ENCODE results near the gene ETS1. TPM values are rescaled to one million over a fixed set of nuclear protein-coding genes. Genes with fewer than 3 reads are reported as not detected.

Gene ETS1
- polyA plus RNA-seq, 1 donor (not counting 4 experiments of a cell fraction or from before 2014, with no cell fraction given), result 41.0 TPM

DNA sequence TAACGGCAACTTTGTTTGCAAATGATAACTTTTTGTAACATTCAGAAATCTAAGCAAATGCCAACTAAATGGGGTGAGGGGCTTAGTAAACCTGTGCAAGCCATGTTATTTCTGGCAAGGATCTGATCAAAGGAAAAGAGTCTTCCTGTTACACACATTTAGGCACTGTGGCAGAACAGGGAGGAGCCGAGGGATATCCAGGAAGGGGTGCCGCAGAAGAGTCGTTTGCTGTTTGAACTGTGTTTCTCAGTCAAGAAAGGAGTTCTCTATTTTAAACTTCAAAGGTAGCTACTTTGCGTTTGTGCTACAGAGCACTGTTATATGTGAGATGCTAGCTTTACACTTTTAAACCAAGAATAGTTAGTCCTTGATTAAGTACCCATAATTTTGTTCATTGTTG, 175.5 kb downstream of the ETS1 start:
- Histone ChIP-seq H4K20me1 (ENCODE audit: control insufficient read depth, extremely low read depth, insufficient read depth, low read length) (no peaks in the 10 kb centered on the region), H2AFZ (ENCODE audit: control insufficient read depth, low read length) (no peak overlapping the region), H3K4me3 (ENCODE audit: control insufficient read depth in 2 of 3, extremely low read depth in 1 of 3, insufficient read depth in 2 of 3, low read depth in 1 of 3, low read length in 3 of 3) (no peak overlapping the region), H3K9me3 (ENCODE audit: control insufficient read depth, low read depth, low read length) (no peaks in the 10 kb centered on the region), H3K4me2 (ENCODE audit: control insufficient read depth, extremely low read depth, insufficient read depth, low read depth, low read length) (no peak overlapping the region), H3K4me1 (ENCODE audit: control insufficient read depth, extremely low read depth, insufficient read depth, low read length) (peaks cover 13% of the 10 kb centered on the region), H3K36me3 (ENCODE audit: control insufficient read depth in 2 of 2, extremely low read depth in 1 of 2, insufficient read depth in 2 of 2, low read length in 2 of 2) (no peaks in the 10 kb centered on the region), H3K27ac (ENCODE audit: control insufficient read depth, insufficient read depth, low read length) (no peak overlapping the region), H3K9me1 (ENCODE audit: control insufficient read depth, extremely low read depth, insufficient read depth, low read length) (no peaks in the 10 kb centered on the region), H3K27me3 (ENCODE audit: control insufficient read depth, extremely low read depth, insufficient read depth, low read length) (no peaks in the 10 kb centered on the region), H3K79me2 (ENCODE audit: control insufficient read depth, insufficient read depth, low read length) (no peaks in the 10 kb centered on the region), H3K9ac (ENCODE audit: control insufficient read depth, extremely low read depth, insufficient read depth, low read length) (no peak overlapping the region)
- DNase-seq (ENCODE audit: low read depth, low spot score) (no peak), FAIRE-seq (no peak)
- dilution Hi-C loops (cut with MboI; ENCODE audit: extremely low pct_ligation_motif_present, low sequenced_read_pairs), result no loop called here
- TF ChIP-seq EZH2 (IDR thresholded peaks at IDR 0.05; ENCODE audit: low read length), result no peak
- TF ChIP-seq, protein P1, sequence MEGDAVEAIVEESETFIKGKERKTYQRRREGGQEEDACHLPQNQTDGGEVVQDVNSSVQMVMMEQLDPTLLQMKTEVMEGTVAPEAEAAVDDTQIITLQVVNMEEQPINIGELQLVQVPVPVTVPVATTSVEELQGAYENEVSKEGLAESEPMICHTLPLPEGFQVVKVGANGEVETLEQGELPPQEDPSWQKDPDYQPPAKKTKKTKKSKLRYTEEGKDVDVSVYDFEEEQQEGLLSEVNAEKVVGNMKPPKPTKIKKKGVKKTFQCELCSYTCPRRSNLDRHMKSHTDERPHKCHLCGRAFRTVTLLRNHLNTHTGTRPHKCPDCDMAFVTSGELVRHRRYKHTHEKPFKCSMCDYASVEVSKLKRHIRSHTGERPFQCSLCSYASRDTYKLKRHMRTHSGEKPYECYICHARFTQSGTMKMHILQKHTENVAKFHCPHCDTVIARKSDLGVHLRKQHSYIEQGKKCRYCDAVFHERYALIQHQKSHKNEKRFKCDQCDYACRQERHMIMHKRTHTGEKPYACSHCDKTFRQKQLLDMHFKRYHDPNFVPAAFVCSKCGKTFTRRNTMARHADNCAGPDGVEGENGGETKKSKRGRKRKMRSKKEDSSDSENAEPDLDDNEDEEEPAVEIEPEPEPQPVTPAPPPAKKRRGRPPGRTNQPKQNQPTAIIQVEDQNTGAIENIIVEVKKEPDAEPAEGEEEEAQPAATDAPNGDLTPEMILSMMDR (optimal IDR thresholded peaks at IDR 0.05 in 1 of 3, IDR thresholded peaks at IDR 0.05 in 1 of 3, conservative IDR thresholded peaks at IDR 0.05 in 1 of 3; ENCODE audit: extremely low read depth in 1 of 3, insufficient read depth in 2 of 3, low read length in 3 of 3), result no peak

DNA sequence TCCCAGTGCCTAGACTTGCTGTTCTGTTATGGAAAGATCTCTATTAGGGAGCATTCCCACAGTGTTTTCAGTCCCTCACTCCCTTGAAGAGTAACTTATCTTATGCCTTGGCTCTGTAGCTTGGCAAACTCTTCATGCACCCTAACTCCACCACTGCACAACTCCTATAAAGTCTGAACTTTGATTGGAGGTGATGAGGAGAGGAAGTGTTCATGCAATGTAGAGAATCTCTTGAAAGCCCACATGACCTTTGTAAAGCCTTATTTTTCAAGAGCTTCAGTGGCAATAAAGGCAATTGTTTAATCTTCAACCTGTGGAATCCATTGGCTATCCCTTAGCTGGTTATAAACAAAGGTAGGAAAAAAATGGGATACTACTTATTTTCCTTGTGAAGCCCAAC, 176.2 kb downstream of the ETS1 start:
- H3K4me1 ChIP-seq (ENCODE audit: control insufficient read depth, extremely low read depth, insufficient read depth, low read length), result peaks cover 13% of the 10 kb centered on the region
- H3K4me3 ChIP-seq (ENCODE audit: control insufficient read depth in 2 of 3, extremely low read depth in 1 of 3, insufficient read depth in 2 of 3, low read depth in 1 of 3, low read length in 3 of 3), result no peak overlapping the region
- DNase-seq (ENCODE audit: low read depth, low spot score), result no peak
- no peaks in the 10 kb centered on the region for H3K79me2 ChIP-seq (ENCODE audit: control insufficient read depth, insufficient read depth, low read length)
- dilution Hi-C loops (cut with MboI; ENCODE audit: extremely low pct_ligation_motif_present, low sequenced_read_pairs), result no loop called here
- H3K36me3 ChIP-seq (ENCODE audit: control insufficient read depth in 2 of 2, extremely low read depth in 1 of 2, insufficient read depth in 2 of 2, low read length in 2 of 2), result no peaks in the 10 kb centered on the region
- no peak for FAIRE-seq
- H4K20me1 ChIP-seq (ENCODE audit: control insufficient read depth, extremely low read depth, insufficient read depth, low read length), result no peaks in the 10 kb centered on the region
- no peaks in the 10 kb centered on the region for H3K9me1 ChIP-seq (ENCODE audit: control insufficient read depth, extremely low read depth, insufficient read depth, low read length)
- no peaks in the 10 kb centered on the region for H3K9me3 ChIP-seq (ENCODE audit: control insufficient read depth, low read depth, low read length)
- H3K9ac ChIP-seq (ENCODE audit: control insufficient read depth, extremely low read depth, insufficient read depth, low read length), result no peak overlapping the region
- H3K4me2 ChIP-seq (ENCODE audit: control insufficient read depth, extremely low read depth, insufficient read depth, low read depth, low read length), result no peak overlapping the region
- H3K27ac ChIP-seq (ENCODE audit: control insufficient read depth, insufficient read depth, low read length), result no peak overlapping the region
- TF ChIP-seq, protein P1 (optimal IDR thresholded peaks at IDR 0.05 in 1 of 3, IDR thresholded peaks at IDR 0.05 in 1 of 3, conservative IDR thresholded peaks at IDR 0.05 in 1 of 3; ENCODE audit: extremely low read depth in 1 of 3, insufficient read depth in 2 of 3, low read length in 3 of 3), result no peak
- TF ChIP-seq EZH2 (IDR thresholded peaks at IDR 0.05; ENCODE audit: low read length), result no peak
- no peaks in the 10 kb centered on the region for H3K27me3 ChIP-seq (ENCODE audit: control insufficient read depth, extremely low read depth, insufficient read depth, low read length)
- H2AFZ ChIP-seq (ENCODE audit: control insufficient read depth, low read length), result no peak overlapping the region

Data from keratinocyte (primary cell).